ENCODE data around the gene ELAVL2.

- no peak for TF ChIP-seq PRDM15 (CRISPR knock-in tag; IDR thresholded peaks at IDR 0.05)
- TF ChIP-seq CTCF (IDR thresholded peaks at IDR 0.05), result no peak
- no peak for TF ChIP-seq IRF1 (CRISPR knock-in tag; IDR thresholded peaks at IDR 0.05)
- no peak for TF ChIP-seq ATF2 (CRISPR knock-in tag; IDR thresholded peaks at IDR 0.05; ENCODE audit: borderline replicate concordance, low read depth)
- no peak for TF ChIP-seq NR1H2 (CRISPR knock-in tag; IDR thresholded peaks at IDR 0.05)
- TF ChIP-seq MLX (CRISPR knock-in tag; IDR thresholded peaks at IDR 0.05), result no peak
- TF ChIP-seq ZBTB43 (CRISPR knock-in tag; IDR thresholded peaks at IDR 0.05), result no peak
- TF ChIP-seq MAX (CRISPR knock-in tag; IDR thresholded peaks at IDR 0.05), result no peak
- TF ChIP-seq ZBTB21 (CRISPR knock-in tag; IDR thresholded peaks at IDR 0.05; ENCODE audit: borderline replicate concordance), result no peak
- no peak for TF ChIP-seq NR2C2 (CRISPR knock-in tag; IDR thresholded peaks at IDR 0.05)
Measured at GRCh38 chr9:23695572-23695971, 130.5 kb downstream of the ELAVL2 start.
